Measurements from ENCODE around the gene ZNF462. TPM values are rescaled to one million over a fixed set of nuclear protein-coding genes. Genes with fewer than 3 reads are reported as not detected.
"Not testable (repeated sequence)": the region's sequence is repeated elsewhere in the genome, so short reads cannot be mapped to it uniquely, and the experiment has no call there.

ZNF462 gene
- total RNA-seq, 1 donor from 2014 or later = 0.18 TPM

DNA sequence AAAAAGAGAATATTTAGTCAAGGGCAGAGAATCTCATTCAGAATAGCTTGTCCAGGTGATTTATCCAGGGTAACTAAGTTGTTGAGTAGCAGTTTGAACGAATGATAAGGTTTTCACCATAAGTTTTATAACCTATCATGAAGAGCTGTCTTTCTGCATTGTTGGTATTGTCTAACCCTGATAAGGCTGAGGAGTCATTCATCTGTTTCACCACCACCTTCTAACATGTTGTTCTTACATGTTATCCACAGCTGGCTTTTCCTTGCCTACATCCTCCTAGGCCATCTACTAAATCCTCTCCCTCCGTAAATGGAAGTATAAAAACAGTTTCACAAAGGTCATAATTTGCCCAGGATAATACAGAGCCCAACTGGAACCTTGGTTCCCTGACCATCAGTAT lies 24.1 kb downstream of the ZNF462 start:
- intact Hi-C loops (cut with micrococcal nuclease) = no loop called here

DNA sequence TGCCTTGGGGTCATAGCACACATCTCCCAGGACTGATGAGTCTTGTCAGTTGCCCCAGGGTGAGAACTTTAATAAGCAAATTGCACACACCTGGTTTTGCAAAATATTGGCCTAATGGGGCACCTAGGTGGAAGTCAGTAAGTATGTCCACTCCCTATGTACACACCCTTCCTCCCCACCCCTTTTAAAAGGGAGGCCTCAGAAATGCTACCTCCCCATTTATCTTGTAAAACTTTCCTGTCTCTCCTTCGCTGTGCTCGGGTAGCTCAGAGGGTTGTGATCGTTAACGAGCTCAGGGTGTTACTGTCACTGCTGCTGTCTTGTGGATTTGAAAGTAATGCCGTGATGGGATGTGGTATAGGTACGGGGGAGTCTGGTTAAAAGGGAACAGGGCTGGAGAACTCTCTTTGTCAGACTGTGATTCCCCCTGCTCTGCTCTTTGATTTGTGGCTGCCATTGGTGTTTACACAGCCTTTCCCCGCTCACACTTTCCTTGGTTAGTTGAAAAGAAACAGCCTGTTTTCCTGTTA lies 26.2 kb downstream of the ZNF462 start:
- intact Hi-C loops (cut with micrococcal nuclease) = no loop called here

DNA sequence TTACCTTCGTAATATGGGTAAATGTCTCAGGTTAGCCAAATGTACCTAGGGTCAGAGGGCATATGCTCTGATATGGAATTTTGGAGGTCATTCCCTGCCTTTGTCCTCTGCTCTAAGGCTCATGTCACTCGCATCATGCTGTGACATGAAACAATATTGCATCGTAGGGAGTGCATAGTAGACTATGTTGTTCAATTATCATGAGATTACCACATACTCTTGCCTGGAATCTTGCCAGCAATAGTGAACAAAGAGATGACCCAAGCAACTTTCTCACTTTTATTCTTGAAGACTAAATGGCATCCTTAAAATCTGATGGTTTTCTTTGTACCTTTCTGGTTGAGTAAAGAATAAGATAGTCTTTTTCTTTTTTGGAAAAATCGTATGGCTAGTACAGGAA lies 27.6 kb downstream of the ZNF462 start:
- intact Hi-C loops (cut with micrococcal nuclease) = no loop called here

DNA sequence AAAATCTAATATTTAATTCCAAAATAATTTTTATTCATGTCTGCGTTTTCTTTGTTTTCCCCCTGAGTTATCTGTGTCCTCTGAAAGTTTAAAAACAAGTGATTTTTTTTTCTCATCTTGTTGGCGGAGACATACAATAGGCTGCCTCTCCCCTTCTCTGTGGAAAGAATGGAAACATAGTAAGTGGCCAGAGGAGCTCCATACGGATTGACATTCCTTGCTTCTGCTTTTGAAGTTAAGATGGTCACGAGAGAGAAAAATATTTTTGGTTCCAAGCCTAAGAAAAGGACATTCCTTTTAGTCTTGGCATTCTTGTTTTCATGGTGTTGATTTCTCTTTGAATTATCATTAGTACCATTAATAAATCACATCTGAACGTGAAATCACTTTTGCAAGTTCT lies 28.3 kb downstream of the ZNF462 start:
- intact Hi-C loops (cut with micrococcal nuclease) = no loop called here

DNA sequence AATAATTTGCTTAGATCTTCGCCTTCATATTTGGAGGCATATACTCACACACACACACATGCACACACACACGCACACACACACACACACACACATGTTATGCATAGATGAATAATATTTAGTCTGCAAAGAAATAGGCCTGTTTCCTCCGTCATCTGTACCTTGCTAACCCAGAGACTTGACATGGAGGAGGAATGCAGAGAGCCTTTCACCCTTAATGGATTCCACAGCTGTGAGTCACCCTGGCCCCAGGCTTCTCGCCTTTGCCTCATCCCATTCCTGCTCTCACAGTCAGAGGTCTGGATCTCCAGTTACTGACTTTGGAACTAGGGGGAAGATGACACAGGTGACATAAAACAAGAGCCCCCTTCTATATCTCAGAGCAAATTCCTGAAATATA lies 29.7 kb downstream of the ZNF462 start:
- intact Hi-C loops (cut with micrococcal nuclease) = no loop called here

DNA sequence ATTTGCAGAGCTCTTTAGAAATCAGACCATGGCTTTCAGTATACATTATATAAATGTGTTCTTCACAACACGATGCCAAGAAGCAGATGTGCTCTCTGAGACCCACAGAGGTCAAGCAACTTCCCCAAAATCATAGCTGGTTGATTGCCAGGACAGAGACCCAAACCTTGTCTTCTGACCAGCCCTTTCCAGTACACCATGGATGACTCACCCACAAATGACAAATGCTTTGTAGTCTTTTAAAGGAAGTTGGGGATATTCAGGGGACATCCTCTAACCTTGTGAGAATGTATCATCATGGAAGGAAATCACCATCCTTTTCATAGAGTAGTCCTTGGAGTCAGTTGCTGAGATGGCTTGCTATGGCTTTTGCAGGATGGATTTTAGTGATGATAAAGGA lies 30.1 kb downstream of the ZNF462 start:
- intact Hi-C loops (cut with micrococcal nuclease) = no loop called here

DNA sequence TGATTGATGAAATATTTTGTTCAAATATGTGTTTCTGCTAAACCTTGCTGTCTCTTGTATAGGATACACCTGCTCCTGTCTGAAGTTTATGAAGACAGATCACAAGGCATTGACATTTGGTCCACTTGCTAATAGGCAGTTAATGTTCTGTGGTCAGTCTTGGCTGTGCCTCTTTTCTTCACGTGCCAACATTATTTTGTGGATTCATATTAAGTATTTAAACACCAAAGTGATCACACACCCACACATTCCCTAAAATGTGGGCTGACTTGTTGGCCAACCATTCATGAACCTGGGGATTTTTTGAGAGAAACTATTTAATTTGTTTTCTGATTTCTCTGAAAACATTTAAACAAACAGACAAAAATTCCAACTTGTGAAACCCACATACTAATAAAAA lies 33.7 kb downstream of the ZNF462 start:
- intact Hi-C loops (cut with micrococcal nuclease) = no loop called here

DNA sequence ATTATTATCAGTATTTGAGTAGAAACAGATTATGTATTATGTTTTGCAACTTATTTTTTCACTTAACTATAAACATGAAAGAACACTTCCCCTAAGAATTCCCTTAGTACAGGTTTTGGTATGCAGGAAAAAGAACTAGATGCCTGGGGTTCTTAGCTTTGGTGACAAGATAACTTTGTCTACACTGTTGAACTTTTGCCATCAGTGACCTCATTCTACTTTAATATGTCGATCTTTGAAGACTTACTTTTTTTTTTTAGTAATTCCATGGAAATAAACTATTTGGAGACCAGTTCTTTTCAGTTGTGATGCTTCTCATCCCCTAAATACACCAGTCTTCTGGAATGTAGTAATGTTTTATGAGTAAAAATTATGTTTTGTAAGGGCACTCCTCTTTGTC lies 34.3 kb downstream of the ZNF462 start:
- intact Hi-C loops (cut with micrococcal nuclease) = no loop called here

DNA sequence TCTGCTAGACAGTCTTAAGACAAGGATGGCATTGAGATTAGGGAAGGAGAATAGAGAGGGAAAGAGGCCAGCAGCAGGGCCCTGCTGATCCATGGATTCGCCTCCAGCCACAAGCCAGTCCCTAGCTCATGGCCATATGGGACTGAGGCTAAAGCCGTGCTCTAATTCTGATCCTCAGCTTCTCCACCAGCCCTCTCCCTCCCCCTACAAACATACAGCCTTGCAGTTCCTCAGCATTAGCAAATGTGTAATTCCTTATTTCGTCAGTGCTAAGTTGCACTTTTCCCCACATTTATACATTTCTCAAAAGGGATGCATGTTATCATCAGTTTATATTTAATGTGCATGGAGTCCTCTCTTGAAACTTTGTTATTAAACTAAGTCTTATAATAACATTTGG lies 34.8 kb downstream of the ZNF462 start:
- intact Hi-C loops (cut with micrococcal nuclease) = no loop called here

DNA sequence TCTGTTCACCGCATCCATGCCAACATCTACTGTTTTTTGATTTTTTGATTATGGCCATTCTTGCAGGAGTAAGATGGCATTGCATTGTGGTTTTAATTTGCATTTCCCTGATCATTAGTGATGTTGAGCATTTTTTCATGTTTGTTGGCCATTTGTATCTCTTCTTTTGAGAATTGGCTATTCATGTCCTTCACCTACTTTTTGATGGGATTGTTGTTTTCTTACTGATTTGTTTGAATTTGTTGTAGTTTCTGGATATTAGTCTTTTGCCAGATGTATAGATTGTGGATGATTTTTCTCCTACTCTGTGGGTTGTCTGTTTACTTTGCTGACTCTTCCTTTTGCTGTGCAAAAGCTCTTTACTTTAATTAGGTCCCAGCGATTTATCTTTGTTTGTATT lies 37.6 kb downstream of the ZNF462 start:
- intact Hi-C loops (cut with micrococcal nuclease) = not testable (repeated sequence)

DNA sequence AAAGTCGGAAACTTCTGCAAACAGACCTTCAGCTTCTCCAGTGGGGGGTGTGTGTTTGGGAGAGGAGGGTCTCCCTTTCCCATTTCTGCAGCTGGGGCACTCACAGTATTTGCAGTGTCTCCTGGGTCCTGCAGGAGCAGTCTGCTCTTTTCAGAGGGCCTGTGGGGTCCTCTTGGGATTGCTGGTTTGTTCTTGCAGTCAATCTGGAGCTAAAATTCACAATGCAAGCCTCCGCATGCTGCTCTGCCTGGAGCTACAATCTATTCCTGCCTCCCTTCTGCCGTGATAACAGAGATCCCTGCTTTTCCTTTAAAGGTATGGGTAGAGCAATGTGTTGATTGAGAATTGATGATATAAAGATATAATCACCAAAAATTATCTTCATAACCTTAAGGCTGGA lies 43.2 kb downstream of the ZNF462 start:
- intact Hi-C loops (cut with micrococcal nuclease) = no loop called here

DNA sequence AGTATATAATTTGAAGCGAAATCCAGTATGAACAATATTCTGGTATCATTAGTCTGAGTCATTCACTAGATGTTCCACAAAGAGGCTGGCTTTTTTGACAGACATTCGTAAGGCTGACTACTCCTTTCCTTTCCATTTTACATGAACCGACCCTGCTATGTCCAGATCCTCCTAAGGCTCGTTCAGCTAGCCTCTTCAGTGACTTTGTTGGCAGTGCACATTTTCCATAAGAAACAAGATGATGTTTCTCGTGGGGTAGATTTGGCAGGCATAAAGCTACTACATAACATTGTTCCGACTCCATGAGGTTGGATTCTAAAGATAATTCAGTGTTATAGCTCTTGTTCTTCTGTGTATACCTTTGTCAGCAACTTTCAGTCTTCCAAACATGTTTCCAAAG lies 49.0 kb downstream of the ZNF462 start:
- intact Hi-C loops (cut with micrococcal nuclease) = no loop called here

DNA sequence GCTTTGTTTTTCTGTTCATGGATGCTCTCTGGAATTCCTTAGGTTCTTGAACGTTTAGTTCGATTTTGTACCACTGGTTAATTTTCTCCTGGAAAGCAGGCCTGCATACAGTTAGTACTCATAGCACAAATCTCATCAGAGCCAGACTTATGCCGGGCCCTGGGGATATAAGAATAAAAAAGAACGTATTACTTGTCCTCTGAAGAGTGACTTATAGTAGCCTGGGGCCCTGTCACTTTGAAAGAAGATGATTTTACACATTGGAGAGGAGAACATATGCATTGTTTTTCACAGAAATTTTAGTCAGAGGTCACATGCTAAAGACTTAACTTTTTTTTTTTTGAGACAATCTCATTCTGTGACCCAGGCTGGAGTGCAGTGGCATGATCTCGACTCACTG lies 50.3 kb downstream of the ZNF462 start:
- intact Hi-C loops (cut with micrococcal nuclease) = no loop called here

DNA sequence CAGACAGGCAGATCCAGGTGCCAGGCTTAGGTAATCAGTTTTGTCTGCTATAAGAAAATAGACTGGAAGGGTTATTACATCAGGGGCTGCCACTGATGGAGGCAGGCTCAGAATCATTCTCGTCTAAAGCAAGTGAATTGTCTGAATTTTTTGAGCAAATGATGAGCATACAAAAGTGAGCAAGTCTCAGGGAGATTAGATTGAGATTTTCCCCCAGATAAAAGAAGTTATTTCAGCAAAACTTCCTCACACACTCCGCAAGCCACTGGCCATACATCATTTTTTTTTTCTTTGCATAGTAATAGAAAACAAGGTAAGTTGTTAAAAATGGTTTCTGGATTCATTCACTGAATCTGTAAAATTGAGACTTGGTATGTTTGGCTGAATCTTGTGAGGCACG lies 52.9 kb downstream of the ZNF462 start:
- intact Hi-C loops (cut with micrococcal nuclease) = no loop called here

DNA sequence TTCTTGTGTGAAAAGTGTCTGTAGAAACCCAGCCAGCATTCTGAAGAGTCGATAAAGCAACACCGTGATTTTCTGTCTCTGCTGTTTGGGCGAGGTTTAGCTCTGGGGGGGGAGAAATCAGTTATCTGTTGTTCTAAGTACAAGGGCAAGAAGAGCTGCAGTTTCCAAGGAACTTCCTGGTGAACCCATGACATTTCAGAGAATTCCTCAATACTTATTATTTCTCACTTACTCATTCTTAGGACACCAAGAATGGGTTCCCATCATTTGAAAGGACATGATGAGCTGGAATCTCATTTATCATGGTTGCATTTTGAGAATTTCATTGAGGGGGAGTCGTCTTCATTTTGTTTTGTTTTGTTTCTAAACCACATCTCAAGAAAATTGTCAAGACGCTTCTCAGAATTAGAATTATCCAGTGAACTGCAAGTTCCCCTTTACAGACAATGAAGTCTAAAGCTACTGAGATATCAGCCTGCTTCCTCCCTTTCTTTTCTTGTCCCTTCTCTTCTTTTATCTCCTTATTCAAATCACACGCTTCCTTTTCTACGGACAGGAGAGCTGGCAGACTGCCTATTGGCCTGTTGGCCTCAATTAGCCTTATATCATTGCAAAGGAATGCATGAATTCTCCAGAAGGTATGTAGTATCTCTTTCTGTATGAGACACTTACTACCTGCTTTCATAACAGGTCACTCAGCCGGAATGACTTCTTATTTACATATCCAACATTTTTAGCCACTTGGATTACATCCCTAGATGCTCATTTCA lies 53.7 kb downstream of the ZNF462 start:
- intact Hi-C loops (cut with micrococcal nuclease) = no loop called here

DNA sequence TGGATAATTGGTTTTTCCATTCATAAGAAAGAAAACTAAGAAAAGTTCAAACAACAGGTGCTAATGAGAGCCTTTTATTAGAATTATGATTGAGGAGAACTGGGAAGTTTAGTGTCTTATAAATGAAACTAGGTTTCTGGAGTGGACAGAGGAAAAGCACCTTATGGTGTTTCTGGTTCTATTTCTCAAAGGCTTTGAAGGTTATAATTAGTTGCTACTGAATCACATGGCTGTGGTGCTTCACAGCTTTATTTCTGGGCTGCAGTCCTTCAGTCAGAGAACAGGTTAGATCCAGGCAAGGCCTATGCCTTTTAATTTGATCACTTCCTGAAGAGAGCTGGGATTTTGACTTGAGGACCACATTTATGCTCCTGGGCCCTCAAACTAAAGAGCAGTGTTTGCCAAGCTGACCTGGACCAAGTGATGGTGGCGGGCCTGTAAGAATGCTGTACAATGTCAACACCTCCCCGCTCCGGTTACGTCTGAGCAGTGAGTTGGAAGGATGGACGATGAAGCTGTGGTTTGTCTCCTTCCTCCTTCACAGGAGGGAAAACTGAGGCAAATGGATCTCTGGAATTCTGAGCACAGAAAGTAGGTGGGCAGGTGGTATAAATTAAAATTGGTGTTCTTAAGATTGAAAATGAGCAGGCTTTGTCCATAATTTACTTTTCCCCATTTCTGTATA lies 56.0 kb downstream of the ZNF462 start:
- intact Hi-C loops (cut with micrococcal nuclease) = no loop called here

DNA sequence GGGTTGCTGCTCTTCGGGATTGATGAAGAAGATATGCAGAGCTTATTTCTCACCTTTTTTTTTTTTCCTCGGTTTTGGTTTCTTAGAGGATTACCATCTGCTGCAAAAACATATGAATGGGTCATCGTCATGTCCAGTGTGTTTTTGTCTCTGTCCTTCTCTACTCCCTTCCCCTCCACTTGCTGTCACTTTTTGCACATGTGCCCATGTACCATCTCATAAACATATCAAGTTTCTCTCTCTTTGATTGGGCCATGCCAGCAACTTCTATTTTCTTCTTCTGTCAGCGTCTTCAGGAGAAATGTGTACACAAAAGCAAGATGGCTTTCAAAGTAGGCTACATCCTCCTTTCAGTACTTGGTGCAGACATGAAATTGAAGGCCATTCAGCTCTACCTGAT lies 57.1 kb downstream of the ZNF462 start:
- intact Hi-C loops (cut with micrococcal nuclease) = no loop called here

DNA sequence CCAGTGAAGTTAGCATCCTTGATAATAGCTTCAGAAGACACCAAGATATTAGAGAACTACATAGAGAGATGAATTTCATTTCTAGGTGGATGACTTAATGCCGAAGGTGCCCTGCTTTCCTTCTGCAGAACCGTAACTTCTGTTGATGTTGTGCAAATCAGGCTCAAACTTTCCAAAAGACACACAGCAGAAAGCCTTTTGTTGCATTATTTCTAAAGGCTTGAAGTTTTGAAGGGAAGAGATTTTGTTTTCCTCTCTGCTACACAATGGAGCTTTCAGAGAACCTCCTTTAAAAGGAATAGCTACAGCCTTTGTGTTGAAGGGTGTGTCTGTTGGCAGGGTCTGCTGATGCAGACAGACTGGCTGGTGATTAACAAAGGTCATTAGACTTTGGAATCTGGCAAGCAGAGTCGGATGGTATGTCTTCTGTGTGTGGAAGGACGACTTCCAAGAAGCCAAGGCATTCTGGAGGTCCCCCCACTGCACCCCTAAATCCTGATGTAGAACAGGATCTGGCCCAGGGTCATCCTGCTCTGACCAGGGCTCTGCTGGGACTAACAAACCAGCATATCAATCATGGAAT lies 57.8 kb downstream of the ZNF462 start:
- intact Hi-C loops (cut with micrococcal nuclease) = no loop called here

DNA sequence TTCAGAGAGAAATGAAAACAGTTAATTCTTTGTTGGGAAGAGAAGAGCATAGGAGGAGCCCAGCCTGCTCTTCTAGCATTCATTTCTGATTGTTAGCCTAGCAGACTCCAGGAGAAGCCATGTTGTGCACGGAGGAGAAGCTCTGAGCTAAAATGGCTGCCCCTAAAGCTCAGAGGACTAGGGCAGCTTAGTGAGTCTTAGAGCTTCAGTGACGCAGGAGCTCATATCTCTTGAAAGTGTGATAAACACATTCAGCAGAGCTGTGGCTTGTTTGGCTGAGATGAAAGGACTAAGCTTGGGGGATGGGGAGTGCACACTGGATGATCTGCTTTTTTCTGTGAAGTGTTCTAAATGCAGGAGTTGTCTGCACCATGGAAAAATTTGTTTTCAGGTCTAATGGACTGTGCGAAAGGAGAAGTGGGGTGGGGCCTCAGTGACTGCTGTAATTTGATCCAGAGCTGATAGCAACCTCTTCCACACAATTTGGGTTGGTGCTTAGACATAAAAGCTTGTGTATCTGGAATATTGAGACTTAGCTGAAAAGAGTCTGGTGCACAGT lies 58.5 kb downstream of the ZNF462 start:
- intact Hi-C loops (cut with micrococcal nuclease) = no loop called here

DNA sequence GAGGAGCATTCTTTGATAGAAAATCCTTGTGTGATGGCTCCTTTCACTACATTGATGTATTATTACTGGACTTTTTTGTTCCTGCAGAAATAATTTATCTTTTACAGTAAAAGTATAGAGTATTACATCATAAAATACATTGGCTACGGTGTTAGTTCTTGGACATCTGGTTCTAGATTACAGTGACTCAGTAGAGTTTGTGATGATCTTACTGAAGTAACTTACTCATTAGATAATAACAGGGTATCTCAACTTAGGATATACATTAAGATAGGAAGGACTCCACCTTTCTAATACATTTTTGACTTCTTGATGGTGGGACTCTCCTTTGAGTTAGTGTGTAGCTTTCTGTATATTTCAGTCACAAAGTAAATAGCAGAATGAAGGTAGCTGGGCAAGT lies 59.1 kb downstream of the ZNF462 start:
- intact Hi-C loops (cut with micrococcal nuclease) = no loop called here

DNA sequence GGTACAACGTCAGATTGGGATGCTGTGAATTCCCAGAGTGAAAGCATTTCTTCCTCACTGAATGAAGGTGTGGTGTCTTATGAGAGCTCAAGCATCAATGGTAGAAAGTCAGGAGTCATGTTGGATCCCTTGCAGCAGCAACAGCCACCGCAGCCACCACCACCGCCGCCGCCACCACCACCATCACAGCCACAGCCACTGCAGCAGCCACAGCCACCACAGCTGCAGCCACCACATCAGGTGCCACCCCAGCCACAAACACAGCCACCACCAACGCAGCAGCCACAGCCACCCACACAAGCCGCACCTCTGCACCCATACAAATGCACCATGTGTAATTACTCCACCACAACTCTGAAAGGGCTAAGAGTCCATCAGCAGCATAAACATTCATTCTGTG lies 62.4 kb downstream of the ZNF462 start:
- intact Hi-C loops (cut with micrococcal nuclease) = no loop called here

DNA sequence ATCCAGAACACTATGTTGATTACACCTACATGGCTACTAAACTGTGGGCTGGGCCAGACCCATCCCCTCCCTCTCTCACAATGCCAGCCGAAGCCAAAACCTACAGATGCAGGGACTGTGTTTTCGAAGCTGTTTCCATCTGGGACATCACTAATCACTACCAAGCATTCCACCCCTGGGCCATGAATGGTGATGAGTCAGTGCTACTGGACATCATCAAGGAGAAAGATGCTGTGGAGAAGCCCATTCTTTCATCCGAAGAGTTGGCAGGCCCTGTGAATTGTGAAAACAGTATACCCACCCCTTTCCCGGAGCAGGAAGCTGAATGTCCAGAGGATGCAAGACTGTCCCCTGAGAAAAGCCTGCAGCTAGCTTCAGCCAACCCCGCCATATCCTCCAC lies 65.0 kb downstream of the ZNF462 start:
- intact Hi-C loops (cut with micrococcal nuclease) = no loop called here
